Stimulated activated CD4-positive, alpha-beta T cell treated with anti-CD3 and anti-CD28 coated beads, Interleukin-4, amount 100 ng/mL, for 48 hours (primary cell): ENCODE results near the gene SP140.
"Not testable (repeated sequence)": the region's sequence is repeated elsewhere in the genome, so short reads cannot be mapped to it uniquely, and the experiment has no call there.

Source experiments
- DNase-seq, 2 donors: peaks; one replicate each; pipeline ENCODE4 v3.0.0-alpha.2; 2020; ENCODE audit warnings: low read depth in 2 of 2

The SP140 gene

DNA sequence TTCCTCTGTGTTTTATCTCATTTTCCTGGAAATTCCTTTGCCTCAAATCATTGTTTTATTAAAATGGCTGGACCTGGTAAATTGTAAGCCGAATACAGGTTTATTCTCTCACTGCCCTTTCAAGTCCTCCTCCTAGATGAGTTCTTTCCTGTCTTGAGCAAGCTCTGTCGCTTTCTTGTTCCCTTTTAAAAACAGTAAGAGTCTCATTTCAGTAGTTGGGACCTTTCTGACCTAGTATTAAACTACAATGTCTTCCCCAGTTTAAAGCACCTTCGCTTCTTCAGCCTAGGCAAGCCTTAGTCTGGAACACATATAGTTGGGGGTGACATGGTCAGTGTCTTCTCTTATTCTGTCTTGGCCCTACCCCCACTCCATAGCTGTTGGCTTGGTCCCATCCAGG lies 60.5 kb downstream of the SP140 start:
- no peak for DNase-seq

DNA sequence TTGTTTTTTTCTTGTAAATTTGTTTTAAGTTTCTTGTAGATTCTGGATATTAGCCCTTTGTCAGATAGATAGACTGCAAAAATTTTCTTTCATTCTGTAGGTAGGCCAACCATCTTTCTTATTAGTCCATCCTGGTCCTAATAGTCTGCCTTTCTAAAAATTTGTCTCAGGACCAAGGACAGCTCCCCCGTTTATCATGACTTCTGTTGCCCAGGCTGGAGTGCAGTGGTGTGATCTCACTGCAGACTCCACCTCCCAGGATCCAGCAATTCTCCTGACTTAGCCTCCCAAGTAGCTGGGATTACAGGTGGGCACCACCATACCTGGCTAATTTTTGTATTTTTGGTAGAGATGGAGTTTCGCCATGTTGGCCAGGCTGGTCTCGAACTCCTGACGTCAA lies 63.8 kb downstream of the SP140 start:
- not testable (repeated sequence) for DNase-seq

DNA sequence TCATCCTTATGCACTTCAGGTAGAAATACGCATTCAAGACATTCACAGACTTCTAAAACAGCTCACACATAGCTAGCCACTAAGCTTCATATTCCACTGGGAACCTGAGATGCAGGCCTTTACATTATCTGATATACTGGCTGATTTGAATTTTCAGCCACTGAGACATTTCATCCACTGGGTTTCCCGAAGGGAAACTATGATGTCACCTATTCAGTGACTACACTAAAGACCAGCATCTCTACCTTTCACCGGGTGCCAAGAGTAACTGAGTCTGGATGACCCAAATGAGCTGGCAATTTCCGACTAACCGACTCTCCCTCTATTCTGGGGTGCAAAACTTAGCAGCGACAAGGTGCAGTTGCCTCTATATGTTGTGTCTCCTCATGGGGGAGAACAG lies 69.7 kb downstream of the SP140 start:
- no peak for DNase-seq

DNA sequence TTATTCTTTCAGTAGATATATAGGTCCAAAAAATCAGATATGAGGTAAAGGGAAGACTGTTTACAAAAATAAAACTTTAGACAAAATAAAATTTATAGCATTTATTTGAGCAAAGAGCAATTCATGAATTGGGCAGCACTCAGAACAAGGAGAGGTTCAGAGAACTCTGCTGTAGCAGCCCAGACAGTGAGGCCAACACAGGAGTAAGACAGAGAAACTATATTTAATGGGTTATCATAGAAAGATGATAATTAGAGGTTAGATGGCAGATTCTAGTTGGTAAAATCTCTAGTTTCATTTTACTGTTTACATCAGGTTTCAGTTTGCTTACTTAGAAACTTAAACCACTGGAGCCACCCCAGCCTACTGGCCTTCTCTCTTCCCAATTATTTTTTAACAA lies 71.4 kb downstream of the SP140 start:
- DNase-seq = no peak

DNA sequence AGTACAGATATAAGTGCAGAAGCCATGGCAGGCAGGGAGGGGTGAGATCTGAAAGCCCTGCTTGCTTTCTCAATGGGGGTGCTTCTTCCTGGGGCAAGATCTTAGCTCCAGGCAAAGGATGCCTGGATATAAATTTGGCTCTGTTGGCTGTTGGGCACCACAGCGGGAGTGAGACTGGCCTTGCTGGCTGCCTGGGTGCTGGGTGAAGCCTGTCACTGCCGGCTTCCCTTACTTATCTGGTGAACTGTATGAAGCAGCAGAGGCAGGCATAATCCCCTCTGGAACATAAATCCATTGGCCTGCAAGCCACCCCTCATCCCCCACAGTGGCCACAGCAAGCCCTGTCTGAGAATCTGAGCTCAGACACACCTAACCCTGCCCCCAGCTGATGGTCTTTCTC lies 74.1 kb downstream of the SP140 start:
- no peak for DNase-seq

DNA sequence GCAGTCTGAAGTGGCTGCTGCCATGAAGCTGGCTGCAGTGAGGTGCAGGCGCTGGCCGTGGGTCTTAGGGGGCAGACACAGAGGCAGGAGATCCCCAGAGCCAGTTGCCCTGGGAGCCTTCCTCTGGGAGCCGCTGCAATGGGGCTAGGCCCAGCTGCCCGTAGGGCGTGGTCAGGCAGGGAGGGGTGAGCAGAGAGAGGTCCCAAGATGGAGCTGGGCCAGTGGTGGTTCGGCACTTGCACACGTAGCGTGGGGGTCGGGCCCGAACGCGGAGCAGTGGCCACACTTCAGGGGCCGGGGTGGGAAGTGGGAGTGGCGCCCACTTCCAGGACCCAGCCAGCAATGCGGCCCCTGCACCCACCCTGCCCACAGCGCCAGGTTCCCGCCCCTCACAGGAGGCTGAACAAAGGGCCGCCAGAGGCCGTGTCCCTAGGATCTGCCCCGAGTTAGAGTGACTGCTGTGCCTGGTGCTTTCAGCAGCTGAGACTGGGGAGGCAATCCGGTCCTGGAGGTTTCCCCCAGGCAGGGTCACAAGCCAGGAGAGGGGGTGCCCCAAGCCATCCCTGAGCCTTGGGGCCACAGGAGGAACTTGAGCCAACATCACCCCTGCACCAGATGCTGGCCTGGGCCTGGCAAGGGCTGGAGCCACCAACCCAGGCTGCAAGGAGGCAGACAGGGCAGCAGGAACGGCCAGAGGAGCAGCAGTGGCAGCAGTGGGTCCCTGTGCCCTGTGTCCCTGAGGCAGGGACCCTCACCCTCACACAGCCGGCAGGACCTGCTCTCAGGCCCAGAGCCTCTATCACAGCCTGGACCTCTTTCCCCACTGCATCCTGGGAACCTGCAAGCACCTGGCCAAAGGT lies 80.1 kb downstream of the SP140 start:
- no peak for DNase-seq

DNA sequence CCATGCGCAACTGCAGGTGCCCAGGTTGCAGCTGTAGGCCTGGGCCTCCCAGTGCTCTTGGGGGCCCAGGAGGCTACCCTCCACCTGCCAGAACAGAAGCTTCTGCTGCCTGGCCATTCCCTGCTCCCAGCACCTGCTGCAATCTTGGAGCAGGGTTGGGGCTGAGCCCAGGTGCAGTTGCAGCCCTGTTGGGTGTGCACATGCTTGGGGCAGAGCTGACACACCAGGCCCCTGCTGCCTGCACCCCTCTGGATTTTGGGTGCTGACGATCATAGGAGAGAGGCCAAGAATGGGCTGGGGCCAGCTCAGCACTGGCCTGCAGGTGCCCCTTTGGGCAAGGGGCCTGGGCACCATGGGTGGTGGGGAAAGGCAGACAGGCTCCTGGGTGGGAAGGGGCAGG lies 80.9 kb downstream of the SP140 start:
- DNase-seq = no peak

DNA sequence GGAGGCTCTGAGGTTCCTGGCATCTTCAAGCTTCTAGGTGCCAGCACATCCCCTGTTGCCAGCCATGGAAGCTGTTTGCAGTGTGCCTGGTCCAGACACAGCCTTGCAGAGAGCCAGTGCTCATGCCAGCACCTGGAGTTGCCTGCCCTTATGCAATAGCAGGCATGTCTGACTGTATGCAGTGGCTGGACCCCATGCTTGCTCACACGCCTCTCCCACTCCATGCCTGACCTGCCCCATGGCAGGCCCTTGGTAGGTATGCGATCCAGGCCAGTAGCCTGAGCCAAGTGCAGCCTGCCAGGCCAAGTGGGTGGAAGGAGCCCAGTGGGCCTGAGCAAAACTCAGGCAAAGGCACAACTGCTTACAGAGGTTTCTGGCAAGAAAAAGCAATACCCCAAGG lies 81.9 kb downstream of the SP140 start:
- DNase-seq = no peak

DNA sequence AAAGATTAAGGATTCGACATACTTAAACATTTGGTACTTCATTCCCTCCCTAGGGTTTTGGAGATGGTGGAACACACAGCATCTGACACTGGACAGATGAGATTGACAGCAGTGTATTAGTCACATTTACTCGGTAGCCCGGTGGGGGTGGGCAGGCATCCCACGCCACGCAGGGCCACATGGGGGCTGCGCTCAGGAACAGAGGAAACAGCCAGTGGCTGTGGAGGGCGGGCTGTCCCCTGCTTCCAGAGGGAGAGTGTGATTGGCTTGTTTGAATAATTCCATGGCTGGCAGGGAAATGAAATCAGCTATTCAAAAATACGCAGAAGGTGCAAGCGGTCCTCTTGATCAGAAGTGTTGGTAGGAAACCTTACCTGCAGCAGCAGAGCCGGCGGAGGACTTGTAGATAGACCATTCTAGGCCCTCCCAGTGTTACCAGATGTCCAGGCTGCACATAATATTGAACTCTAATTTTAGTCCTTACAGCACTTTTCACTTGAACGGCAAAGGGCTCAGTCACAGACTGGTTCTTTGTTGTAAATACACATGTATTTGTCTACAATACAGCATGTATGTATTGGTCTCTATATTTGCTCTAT lies 83.0 kb downstream of the SP140 start:
- no peak for DNase-seq

DNA sequence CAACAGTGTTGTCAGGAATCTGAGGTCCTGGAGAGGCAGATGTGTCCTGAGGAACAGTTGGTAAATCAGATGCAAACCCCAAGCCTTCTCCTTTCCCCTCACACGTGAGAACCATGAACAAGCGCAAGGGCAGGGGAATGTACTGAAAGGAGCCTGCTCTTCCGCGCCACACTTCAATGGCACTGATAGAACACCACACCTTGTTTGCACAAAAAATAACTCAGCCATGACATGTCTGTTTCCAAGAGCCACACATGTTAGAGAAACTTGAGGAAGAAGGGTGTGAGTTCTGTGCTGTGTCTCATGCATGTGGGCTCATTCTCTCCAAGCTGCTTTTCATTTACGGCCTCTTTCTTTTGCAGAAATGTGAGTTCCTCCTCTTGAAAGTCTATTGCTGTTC lies 85.3 kb downstream of the SP140 start:
- DNase-seq = not testable (repeated sequence)

DNA sequence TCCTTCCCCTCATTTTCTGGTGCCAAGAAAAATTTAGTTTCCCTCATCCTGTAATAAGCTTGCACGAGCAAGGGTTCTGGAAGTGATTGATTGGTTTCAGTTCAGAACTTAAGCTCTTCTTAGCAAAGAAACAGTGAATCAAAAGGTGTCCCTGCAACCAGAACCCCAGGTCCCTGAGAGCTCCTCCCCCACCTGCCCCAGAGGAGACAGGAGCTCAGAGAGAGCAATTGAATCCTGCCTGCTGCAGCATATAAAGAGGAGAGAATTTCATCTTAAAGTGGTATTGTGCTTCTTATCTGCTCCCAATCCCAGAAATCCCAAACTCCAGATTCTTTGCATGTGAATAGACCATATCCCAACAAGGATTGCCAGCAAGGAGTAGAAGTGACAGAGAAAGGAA lies 86.1 kb downstream of the SP140 start:
- not testable (repeated sequence) for DNase-seq

DNA sequence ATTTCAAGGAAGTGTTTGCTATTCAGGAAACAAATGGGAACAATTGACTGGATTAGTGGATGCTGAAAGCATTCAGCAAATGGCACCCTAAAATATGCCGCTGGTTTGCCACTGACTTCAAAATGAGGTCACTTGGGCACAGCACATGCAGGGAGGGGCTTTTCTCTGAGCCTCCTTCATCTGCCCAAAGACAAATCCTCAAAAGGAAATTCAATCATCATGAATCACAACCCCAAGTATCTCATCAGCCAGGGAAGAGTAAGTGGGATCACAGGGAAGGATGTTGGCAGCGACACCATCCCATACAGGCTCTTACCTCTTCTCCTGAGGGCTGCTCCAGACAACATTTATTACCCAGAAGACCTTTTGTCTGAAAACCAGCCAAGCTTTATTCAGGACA lies 87.1 kb downstream of the SP140 start:
- DNase-seq = no peak

DNA sequence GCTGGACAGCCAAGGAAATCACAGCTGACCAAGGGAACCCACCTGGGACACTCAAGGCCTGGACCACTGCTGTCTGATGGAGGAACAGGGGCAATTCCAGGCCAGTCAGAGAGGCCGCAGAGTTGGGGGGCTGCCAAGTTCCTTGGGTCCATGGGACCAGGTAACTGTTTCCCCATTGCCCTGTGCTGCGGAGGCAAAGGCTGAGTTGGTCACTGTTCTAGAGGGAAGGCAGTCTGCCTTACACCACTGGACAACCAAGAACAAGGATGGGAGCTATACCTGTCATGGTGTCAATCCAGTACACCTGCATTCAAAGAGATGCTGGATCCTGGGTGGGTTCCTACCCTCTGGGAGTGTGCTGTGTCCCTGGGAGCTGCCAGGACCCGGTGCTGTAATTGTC lies 91.8 kb downstream of the SP140 start:
- no peak for DNase-seq

DNA sequence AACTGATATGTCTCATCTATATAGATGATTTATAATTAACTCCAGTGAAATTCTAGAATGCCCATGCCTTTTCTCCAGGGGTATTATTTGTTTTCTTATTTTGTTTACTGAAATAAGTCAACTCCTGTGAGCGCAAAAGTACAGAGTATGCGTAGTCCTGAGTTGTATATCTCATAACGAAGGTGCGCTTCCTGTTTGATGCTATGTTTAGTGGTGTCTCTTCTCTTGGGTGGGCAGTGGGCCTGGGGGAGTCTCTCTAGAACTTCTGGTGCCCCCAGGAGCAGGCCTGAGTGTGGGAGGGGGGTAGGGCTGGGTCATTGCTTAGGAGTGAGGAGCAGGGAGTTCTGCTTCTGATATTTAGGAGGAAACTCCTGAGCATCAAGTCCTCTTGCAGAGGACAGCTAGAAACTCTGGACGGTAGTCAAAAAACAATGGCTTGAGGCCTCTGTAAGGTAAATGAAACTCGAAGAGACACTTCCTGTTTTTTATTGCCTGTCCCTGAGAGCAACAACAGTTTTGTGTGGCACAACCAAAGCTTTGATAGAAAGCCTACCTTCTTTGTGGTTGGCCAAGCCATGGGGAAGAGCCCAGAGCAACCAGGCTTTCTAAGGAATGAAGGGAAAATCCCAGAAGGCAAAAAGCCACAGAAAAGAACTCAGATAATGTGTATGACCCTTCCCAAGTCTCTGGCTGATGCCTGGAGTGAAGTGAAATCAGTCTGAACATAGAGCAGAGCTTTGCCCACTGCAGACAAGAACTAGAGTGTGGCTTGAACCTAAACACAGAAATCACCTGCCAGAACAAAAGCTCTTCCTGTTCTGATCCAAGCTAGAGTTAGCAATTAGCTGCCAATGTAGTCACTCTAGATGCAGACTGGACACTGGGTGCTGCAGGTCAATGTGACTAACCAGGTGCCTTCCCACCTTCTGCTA lies 92.9 kb downstream of the SP140 start:
- DNase-seq = no peak

DNA sequence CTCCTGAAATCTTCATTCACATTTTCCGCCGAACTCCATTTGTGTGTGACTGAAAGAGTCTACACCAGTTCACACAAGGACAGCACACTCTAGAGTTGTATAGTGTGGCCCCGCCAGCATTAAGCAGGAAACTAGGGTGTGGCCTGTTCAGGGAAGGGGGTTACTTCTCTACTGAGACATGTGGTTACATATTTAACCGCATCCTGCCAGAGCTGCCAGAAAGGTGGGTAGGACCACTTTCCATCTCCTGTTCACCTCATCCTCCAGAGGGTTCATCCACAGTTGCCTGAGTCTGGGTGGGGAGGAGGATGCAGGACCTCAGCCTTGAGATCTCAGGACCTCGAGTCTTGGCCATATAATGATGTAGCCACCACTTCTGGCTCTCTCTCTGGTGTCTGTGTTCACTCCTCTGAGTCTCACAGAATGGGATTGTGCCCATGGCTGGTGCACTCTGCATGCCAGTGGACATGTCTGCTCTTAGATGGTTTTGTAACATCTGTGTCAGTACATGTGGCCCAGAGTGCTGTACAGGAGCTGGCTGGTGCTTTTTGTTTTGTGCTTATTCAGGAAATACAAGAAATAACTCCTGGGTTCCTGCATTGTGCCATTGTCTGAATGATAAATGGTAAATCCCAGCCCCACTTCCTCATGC lies 93.8 kb downstream of the SP140 start:
- peak; percentile 33 to 52 for DNase-seq

DNA sequence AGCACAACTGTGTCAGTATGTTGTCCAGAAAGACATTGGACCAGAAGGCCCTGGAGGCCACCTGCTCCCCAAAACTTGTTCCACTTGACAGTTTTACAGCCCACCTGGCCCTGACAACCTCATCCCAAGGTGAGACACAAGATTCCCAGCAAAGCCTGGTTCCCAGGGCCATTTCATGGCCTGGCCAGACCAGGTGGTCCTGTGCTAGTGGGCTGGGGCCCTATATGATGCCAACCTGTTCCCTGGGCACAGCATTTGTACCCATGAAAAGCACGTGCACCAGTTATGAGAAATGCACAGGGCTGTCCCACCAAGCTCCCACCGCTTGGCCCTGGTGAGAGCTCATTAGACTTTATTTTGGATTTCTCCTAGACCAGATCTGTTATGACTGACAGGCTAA lies 95.5 kb downstream of the SP140 start:
- DNase-seq = no peak

DNA sequence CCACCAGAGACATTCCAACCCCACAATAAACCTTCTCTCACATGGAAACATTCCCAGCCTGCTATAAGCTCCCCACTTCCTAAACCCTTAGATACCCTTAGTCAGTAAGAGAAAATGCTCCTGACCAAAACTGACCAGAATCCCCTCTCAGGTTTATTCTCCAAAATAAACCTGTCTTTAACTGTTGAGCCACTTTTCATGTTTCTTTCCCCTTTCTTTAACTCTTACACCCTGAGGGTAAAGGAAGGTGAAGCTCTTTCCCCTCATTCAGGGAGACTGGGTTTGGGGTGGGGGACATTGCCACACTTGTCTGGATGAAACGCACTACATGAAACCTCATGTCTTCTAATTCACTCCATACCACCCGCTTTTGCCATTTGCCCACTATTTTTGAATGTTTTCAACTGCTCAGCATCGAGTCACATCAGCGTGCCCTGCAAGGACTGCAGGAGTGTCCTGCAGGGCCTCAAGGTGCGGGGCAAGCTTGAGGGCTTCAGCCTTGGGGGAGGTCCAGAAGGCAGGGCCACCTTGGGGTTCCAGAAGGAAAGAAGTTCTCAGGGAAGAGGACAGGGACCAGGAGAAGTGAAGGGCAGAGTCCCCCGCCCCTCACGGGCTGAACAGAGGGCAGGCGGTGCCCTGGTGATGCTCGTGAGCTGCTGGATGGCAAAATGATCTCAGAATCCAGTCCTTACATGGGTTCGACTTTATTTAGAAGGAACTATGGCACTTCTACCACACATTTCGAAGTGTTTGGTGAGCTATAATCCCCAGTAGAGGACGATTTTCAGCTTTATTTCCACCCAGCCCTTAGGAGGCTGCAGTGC lies 97.2 kb downstream of the SP140 start:
- no peak for DNase-seq

DNA sequence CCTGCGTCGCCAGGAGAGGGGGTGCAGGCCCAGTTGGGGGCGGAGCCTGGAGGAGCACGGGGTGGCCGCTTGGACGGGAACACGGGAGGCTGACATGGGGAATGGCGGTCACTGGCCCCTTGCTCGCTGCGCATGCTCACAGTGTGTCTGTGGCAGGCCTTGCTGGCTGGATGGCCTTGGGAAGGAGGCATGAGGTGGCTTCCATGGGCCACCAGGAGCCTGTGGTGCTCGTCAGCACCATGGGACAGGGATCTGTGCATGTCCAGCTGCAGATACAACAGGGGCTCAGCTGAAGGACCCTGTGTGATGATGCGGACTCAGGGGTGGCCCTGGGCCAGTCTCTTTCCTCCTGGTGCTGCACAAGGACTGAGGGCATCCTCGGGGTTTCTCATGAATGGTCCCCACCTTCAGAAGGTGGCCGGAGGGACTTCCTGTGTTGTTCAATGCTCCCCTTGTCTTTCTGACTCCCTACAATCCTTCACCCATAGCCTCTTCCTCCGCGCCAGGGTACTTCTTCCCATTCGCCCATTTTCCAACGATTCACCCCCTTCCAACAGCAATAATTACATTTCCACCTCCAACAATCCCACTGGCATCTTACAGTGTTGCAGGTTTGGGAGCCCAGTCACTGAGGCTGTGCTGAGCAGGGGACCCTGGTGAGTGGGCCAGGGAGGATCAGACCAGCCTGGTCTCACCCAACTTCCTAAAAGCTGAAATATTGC lies 98.0 kb downstream of the SP140 start:
- no peak for DNase-seq

DNA sequence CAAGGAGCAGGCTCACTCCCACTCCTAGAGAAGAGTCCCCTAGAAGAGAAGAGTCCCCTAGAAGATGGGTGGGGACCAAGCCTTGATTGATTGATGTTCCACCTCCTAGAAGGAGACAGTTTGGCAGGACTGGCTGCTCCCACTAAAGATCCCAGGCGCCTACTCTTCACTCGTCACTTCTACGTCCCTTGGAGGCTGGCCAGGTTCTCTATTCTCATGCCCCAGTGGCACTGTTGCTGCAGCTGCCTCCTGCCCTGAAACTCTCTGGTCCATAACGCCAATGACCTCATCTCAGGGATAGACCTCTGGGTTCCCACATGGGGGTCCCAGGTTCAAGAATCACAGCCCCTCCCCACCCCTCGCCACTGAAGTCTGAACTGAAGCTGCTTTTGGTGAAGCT lies 99.0 kb downstream of the SP140 start:
- DNase-seq = no peak
